ENCODE data around the gene TBX4.

TBX4 gene

GRCh38 chr17:61449707-61450640 lies 2.2 kb upstream of the TBX4 start:
- Mint-ChIP-seq H3K36me3 (ENCODE audit: low read depth) (no peaks in the 10 kb centered on the region), H3K4me1 (ENCODE audit: low read depth) (peaks cover 18% of the 10 kb centered on the region), H3K27me3 (peaks cover 85% of the 10 kb centered on the region), H3K4me3 (no peak overlapping the region), H3K9me3 (no peaks in the 10 kb centered on the region), H3K27ac (no peak overlapping the region)
- intact Hi-C loops (cut with micrococcal nuclease): no loop called here

- no peak overlapping the region for H3K4me3 Mint-ChIP-seq
These were observed 1.3 kb upstream of the TBX4 start for GRCh38 chr17:61450641-61451537.

GRCh38 chr17:61451538-61452300 lies 503 bp upstream of the TBX4 start:
- H3K27me3 Mint-ChIP-seq: peaks cover 87% of the 10 kb centered on the region
- intact Hi-C loops (cut with micrococcal nuclease): no loop called here
- no peaks in the 10 kb centered on the region for H3K36me3 Mint-ChIP-seq (ENCODE audit: low read depth)
- peaks cover 26% of the 10 kb centered on the region for H3K4me1 Mint-ChIP-seq (ENCODE audit: low read depth)
- no peaks in the 10 kb centered on the region for H3K9me3 Mint-ChIP-seq
- no peak overlapping the region for H3K4me3 Mint-ChIP-seq
- no peak overlapping the region for H3K27ac Mint-ChIP-seq

More at GRCh38 chr17:61450641-61451537, 1.3 kb upstream of the TBX4 start:
- peaks cover 26% of the 10 kb centered on the region for H3K4me1 Mint-ChIP-seq (ENCODE audit: low read depth)
- intact Hi-C loops (cut with micrococcal nuclease): no loop called here
- H3K27ac Mint-ChIP-seq: no peak overlapping the region
- no peaks in the 10 kb centered on the region for H3K9me3 Mint-ChIP-seq
- peaks cover 85% of the 10 kb centered on the region for H3K27me3 Mint-ChIP-seq
- H3K36me3 Mint-ChIP-seq (ENCODE audit: low read depth): no peaks in the 10 kb centered on the region

- Mint-ChIP-seq H3K4me1 (ENCODE audit: low read depth) (peaks cover 46% of the 10 kb centered on the region), H3K27ac (no peak overlapping the region), H3K36me3 (ENCODE audit: low read depth) (no peaks in the 10 kb centered on the region), H3K27me3 (peaks cover 91% of the 10 kb centered on the region), H3K4me3 (no peak overlapping the region), H3K9me3 (no peaks in the 10 kb centered on the region)
- intact Hi-C loops (cut with micrococcal nuclease): no loop called here
These were observed 1.6 kb downstream of the TBX4 start for GRCh38 chr17:61453566-61454380.

- H3K36me3 Mint-ChIP-seq (ENCODE audit: low read depth): no peaks in the 10 kb centered on the region
- peaks cover 93% of the 10 kb centered on the region for H3K27me3 Mint-ChIP-seq
- no peak overlapping the region for H3K4me3 Mint-ChIP-seq
- intact Hi-C loops (cut with micrococcal nuclease): no loop called here
- H3K27ac Mint-ChIP-seq: no peak overlapping the region
- H3K9me3 Mint-ChIP-seq: no peaks in the 10 kb centered on the region
- peaks cover 50% of the 10 kb centered on the region for H3K4me1 Mint-ChIP-seq (ENCODE audit: low read depth)
These were observed 2.4 kb downstream of the TBX4 start for GRCh38 chr17:61454381-61455323.

- Mint-ChIP-seq H3K27me3 (peaks cover 93% of the 10 kb centered on the region), H3K27ac (no peak overlapping the region), H3K36me3 (ENCODE audit: low read depth) (no peaks in the 10 kb centered on the region), H3K9me3 (no peaks in the 10 kb centered on the region), H3K4me3 (no peak overlapping the region), H3K4me1 (ENCODE audit: low read depth) (peaks cover 50% of the 10 kb centered on the region)
- intact Hi-C loops (cut with micrococcal nuclease): no loop called here
These were observed 3.3 kb downstream of the TBX4 start for GRCh38 chr17:61455324-61456060.

GRCh38 chr17:61456061-61456681 lies 3.9 kb downstream of the TBX4 start:
- peaks cover 50% of the 10 kb centered on the region for H3K4me1 Mint-ChIP-seq (ENCODE audit: low read depth)
- intact Hi-C loops (cut with micrococcal nuclease): no loop called here
- H3K27ac Mint-ChIP-seq: no peak overlapping the region
- no peak overlapping the region for H3K4me3 Mint-ChIP-seq
- no peaks in the 10 kb centered on the region for H3K36me3 Mint-ChIP-seq (ENCODE audit: low read depth)
- H3K9me3 Mint-ChIP-seq: no peaks in the 10 kb centered on the region
- H3K27me3 Mint-ChIP-seq: peaks cover 93% of the 10 kb centered on the region

- no peak overlapping the region for H3K27ac Mint-ChIP-seq
- intact Hi-C loops (cut with micrococcal nuclease): no loop called here
- H3K9me3 Mint-ChIP-seq: no peaks in the 10 kb centered on the region
- peaks cover 52% of the 10 kb centered on the region for H3K4me1 Mint-ChIP-seq (ENCODE audit: low read depth)
- H3K4me3 Mint-ChIP-seq: no peak overlapping the region
- H3K27me3 Mint-ChIP-seq: peaks cover 93% of the 10 kb centered on the region
- H3K36me3 Mint-ChIP-seq (ENCODE audit: low read depth): no peaks in the 10 kb centered on the region
These were observed 4.5 kb downstream of the TBX4 start for GRCh38 chr17:61456688-61457225.

GRCh38 chr17:61457226-61457983 lies 5.2 kb downstream of the TBX4 start:
- intact Hi-C loops (cut with micrococcal nuclease): no loop called here
- no peak overlapping the region for H3K4me3 Mint-ChIP-seq

GRCh38 chr17:61458000-61458399 lies 5.8 kb downstream of the TBX4 start:
- H3K27me3 Mint-ChIP-seq: peaks cover 95% of the 10 kb centered on the region
- intact Hi-C loops (cut with micrococcal nuclease): no loop called here
- peaks cover 55% of the 10 kb centered on the region for H3K4me1 Mint-ChIP-seq (ENCODE audit: low read depth)
- no peaks in the 10 kb centered on the region for H3K9me3 Mint-ChIP-seq
- H3K27ac Mint-ChIP-seq: no peak overlapping the region
- H3K36me3 Mint-ChIP-seq (ENCODE audit: low read depth): no peaks in the 10 kb centered on the region
- no peak overlapping the region for H3K4me3 Mint-ChIP-seq

More at GRCh38 chr17:61457226-61457983, 5.2 kb downstream of the TBX4 start:
- H3K27ac Mint-ChIP-seq: no peak overlapping the region
- H3K27me3 Mint-ChIP-seq: peaks cover 93% of the 10 kb centered on the region
- no peaks in the 10 kb centered on the region for H3K36me3 Mint-ChIP-seq (ENCODE audit: low read depth)
- H3K4me1 Mint-ChIP-seq (ENCODE audit: low read depth): peaks cover 56% of the 10 kb centered on the region
- no peaks in the 10 kb centered on the region for H3K9me3 Mint-ChIP-seq

All from dendritic cell treated with granulocyte-macrophage colony-stimulating factor and Interleukin-4, amounts not matched to agents 40 ng/mL and 50 ng/mL, for 4 days (primary cell).